Measurements from ENCODE around the gene FAM9A. TPM values are rescaled to one million over a fixed set of nuclear protein-coding genes. Genes with fewer than 3 reads are reported as not detected.

Gene FAM9A
- polyA plus RNA-seq, 3 donors = not detected

GRCh38 chrX:8748855-8749254 lies 52.3 kb downstream of the FAM9A start:
- no peak for DNase-seq (ENCODE audit: extremely low read depth in 1 of 11, low read depth in 9 of 11, low spot score in 4 of 11)

GRCh38 chrX:8743126-8743732 lies 58.0 kb downstream of the FAM9A start:
- DNase-seq (ENCODE audit: extremely low read depth in 1 of 11, low read depth in 9 of 11, low spot score in 4 of 11) = no peak

- no peak for DNase-seq (ENCODE audit: extremely low read depth in 1 of 11, low read depth in 9 of 11, low spot score in 4 of 11)
Observed at GRCh38 chrX:8741981-8742380, 59.2 kb downstream of the FAM9A start.

Other genes starting within 250 kb of the FAM9A start
- gene ANOS1, start 69.2 kb downstream of the FAM9A start, polyA plus RNA-seq (ENCODE audit: insufficient read length in 3 of 3) = 1 to 10 TPM; 8.3 to 8.9 (median 8.5) TPM
- under 1 TPM; 0.11 to 0.22 (median 0.18) TPM for gene FAM9B, start 232.7 kb upstream of the FAM9A start, polyA plus RNA-seq (ENCODE audit: insufficient read length in 3 of 3)